ENCODE data around the gene B4GAT1.
"Not testable (repeated sequence)": the region's sequence is repeated elsewhere in the genome, so short reads cannot be mapped to it uniquely, and the experiment has no call there.

The B4GAT1 gene

DNA sequence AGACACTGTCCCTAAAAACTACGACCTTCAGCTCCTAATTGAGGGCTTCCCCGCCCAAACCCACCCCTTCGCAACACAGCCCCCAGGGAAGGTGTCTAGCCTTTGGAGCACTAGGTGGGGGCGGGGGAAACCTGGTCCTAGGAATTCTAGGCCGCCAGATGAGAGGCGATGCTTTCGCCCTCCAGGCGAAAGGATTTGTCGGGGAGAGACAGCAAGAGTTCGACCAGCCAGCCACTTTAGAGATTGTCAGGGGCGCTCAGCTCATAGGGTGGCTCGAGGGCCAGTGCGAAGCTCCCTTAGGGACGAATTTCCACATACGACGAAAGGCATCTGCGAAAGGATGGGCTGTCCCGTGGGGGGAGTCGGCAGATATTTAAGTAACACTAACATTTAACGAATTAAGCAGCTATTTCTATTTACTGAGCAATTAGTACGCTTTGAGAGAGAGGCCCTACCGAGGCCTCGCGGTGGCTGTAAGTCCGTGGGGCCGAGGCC lies 35.9 kb downstream of the B4GAT1 start:
- TF ChIP-seq, protein P1, sequence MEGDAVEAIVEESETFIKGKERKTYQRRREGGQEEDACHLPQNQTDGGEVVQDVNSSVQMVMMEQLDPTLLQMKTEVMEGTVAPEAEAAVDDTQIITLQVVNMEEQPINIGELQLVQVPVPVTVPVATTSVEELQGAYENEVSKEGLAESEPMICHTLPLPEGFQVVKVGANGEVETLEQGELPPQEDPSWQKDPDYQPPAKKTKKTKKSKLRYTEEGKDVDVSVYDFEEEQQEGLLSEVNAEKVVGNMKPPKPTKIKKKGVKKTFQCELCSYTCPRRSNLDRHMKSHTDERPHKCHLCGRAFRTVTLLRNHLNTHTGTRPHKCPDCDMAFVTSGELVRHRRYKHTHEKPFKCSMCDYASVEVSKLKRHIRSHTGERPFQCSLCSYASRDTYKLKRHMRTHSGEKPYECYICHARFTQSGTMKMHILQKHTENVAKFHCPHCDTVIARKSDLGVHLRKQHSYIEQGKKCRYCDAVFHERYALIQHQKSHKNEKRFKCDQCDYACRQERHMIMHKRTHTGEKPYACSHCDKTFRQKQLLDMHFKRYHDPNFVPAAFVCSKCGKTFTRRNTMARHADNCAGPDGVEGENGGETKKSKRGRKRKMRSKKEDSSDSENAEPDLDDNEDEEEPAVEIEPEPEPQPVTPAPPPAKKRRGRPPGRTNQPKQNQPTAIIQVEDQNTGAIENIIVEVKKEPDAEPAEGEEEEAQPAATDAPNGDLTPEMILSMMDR (IDR thresholded peaks at IDR 0.05; ENCODE audit: unreplicated experiment in 3 of 3) = peak in 2 of 3 experiments; percentile 91 to 98
- Mint-ChIP-seq H3K27me3 (ENCODE audit: low read depth) (peaks cover 16% of the 10 kb centered on the region), H3K9me3 (no peaks in the 10 kb centered on the region), H3K27ac (peak overlapping the region; percentile 94 to 98 (median 95)), H3K4me3 (peak overlapping the region; percentile 89 to 91 (median 91)), H3K36me3 (ENCODE audit: low read depth) (peaks cover 4% of the 10 kb centered on the region), H3K4me1 (peaks cover 15% of the 10 kb centered on the region)

DNA sequence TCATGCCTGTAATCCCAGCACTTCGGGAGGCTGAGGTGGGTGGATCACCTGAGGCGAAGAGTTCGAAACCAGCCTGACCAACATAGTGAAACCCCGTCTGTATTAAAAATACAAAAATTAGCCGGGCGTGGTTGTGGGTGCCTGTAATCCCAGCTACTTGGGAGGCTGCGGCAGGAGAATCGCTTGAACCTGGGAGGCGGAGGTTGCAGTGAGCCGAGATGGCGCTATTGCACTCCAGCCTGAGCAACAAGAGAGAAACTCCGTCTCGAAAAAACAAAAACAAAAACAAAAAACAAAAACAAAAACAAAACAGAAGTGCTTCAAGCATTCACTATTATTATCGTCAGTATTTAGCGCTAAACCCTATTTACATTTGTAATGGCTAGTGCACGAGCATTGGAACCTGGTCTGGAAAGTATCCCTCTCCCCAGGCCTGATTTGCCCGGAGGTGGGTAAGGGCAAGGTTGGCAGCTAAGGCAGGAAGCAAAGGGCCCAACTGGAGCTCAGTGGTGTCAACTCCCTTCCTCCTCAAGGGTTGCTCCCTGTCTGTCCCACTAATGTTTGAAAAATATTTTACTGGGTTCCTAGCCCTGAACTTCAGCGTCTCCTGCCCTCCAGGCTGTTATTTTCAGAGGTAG lies 36.5 kb downstream of the B4GAT1 start:
- H3K36me3 Mint-ChIP-seq (ENCODE audit: low read depth); H3K9me3 Mint-ChIP-seq; H3K27ac Mint-ChIP-seq: not testable (repeated sequence)
- peak overlapping the region in 1 of 3 experiments; percentile 91 for H3K4me3 Mint-ChIP-seq
- peaks cover 16% of the 10 kb centered on the region for H3K27me3 Mint-ChIP-seq (ENCODE audit: low read depth)
- peaks cover 14% of the 10 kb centered on the region for H3K4me1 Mint-ChIP-seq

DNA sequence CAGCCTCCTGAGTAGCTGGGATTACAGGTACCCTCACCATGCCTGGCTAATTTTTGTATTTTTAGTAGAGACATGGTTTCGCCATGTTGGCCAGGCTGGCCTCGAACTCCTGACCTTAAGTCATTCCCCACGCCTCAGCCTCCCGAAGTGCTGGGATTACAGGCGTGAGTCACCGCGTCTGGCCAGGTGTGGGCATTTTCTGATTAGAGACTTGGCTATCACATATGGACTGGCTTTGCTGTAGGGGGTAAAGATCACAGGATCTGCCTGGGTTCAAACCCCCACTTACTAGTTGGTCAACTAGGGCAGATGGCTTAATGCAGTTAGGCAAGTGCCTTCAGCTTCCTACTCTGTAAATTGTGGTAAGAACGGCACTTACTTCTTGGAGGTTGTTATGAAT lies 37.1 kb downstream of the B4GAT1 start:
- TF ChIP-seq, protein P1 (IDR thresholded peaks at IDR 0.05; ENCODE audit: unreplicated experiment in 3 of 3) = no peak
- peaks cover 8% of the 10 kb centered on the region for H3K4me1 Mint-ChIP-seq
- peak overlapping the region in 1 of 3 experiments; percentile 91 for H3K4me3 Mint-ChIP-seq
- peaks cover 2% of the 10 kb centered on the region for H3K36me3 Mint-ChIP-seq (ENCODE audit: low read depth)
- H3K27me3 Mint-ChIP-seq (ENCODE audit: low read depth) = peaks cover 16% of the 10 kb centered on the region
- H3K27ac Mint-ChIP-seq = no peak overlapping the region
- H3K9me3 Mint-ChIP-seq = no peaks in the 10 kb centered on the region

DNA sequence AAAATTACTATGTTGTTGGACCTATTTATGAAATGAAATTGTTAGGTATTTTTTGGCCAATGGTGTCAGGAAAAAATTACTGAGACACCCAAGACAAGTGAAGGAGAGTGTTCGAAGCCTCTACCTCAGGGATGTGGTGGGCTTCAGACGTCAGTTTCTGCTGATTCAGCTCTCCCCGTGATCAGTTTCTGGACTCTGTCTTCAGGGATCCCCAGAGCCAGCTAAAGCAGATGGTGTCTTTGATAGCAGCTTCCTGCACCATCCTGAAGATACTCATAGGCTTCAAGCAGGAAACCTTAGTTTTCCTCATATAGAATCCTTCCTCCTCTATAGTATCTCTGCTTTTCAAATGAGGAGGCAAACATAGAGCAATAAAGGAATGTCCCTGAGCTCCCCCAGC lies 38.0 kb downstream of the B4GAT1 start:
- no peak overlapping the region for H3K27ac Mint-ChIP-seq
- H3K4me1 Mint-ChIP-seq = peaks cover 5% of the 10 kb centered on the region
- H3K36me3 Mint-ChIP-seq (ENCODE audit: low read depth) = no peaks in the 10 kb centered on the region
- H3K27me3 Mint-ChIP-seq (ENCODE audit: low read depth) = peaks cover 16% of the 10 kb centered on the region
- H3K4me3 Mint-ChIP-seq = no peak overlapping the region
- TF ChIP-seq, protein P1 (IDR thresholded peaks at IDR 0.05; ENCODE audit: unreplicated experiment in 3 of 3) = no peak
- no peaks in the 10 kb centered on the region for H3K9me3 Mint-ChIP-seq

DNA sequence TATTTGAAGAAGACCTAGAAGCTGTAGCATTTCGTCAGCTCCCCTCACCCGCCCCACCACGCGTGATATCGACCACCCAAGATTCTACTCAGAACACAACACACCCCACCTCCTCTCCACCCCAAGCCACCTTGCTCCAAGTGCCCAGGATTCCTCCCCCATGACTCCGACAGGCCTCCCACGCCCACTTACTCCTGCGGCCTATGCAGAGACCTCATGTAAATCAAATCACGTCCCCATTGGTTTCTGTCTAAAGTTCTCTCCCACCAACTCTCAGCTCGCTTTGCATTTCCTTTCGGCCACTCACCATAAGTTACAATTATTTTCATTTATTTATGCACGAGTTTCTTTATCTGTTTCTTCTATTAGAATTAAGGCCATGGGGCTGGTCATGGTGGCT lies 44.8 kb downstream of the B4GAT1 start:
- Mint-ChIP-seq H3K4me3 (no peak overlapping the region), H3K4me1 (no peaks in the 10 kb centered on the region), H3K36me3 (ENCODE audit: low read depth) (no peaks in the 10 kb centered on the region), H3K27ac (no peak overlapping the region), H3K9me3 (no peaks in the 10 kb centered on the region), H3K27me3 (ENCODE audit: low read depth) (peaks cover 11% of the 10 kb centered on the region)
- TF ChIP-seq, protein P1 (IDR thresholded peaks at IDR 0.05; ENCODE audit: unreplicated experiment in 3 of 3) = no peak

DNA sequence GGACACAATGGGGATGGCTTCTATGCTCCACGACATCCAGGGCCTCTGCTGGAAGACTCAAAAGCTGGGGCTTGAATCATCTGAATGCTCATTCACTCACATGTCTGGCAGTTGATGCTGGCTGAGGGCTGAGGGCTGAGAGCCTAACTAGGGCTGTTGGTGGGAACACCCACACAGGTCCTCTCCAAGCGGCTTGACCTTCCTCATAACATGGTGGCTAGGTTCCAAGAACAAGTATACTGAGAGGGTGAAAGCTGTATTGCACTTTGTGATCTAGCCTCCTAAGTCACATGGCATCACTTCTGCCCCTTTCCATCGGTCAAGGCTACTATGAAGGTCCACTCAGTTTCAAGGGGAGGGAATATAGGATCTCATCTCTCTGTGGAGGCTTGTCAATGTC lies 48.2 kb downstream of the B4GAT1 start:
- Mint-ChIP-seq H3K4me1 (no peaks in the 10 kb centered on the region), H3K4me3 (no peak overlapping the region), H3K27me3 (ENCODE audit: low read depth) (peaks cover 34% of the 10 kb centered on the region), H3K9me3 (no peaks in the 10 kb centered on the region), H3K36me3 (ENCODE audit: low read depth) (no peaks in the 10 kb centered on the region), H3K27ac (no peak overlapping the region)
- TF ChIP-seq, protein P1 (IDR thresholded peaks at IDR 0.05; ENCODE audit: unreplicated experiment in 3 of 3) = no peak

Data from nephron (organoid).